HG03066 (cell line): ENCODE measurements around the gene PNN.
"Not testable (repeated sequence)": the region's sequence is repeated elsewhere in the genome, so short reads cannot be mapped to it uniquely, and the experiment has no call there.

Source experiments
- ATAC-seq: cut with Tn5 transposase; IDR thresholded peaks from one replicate; pipeline ENCODE4 v1.9.1; 2021; ENCODE audit warnings: low read depth; ENCODE audit not compliant: unreplicated experiment

PNN gene

DNA sequence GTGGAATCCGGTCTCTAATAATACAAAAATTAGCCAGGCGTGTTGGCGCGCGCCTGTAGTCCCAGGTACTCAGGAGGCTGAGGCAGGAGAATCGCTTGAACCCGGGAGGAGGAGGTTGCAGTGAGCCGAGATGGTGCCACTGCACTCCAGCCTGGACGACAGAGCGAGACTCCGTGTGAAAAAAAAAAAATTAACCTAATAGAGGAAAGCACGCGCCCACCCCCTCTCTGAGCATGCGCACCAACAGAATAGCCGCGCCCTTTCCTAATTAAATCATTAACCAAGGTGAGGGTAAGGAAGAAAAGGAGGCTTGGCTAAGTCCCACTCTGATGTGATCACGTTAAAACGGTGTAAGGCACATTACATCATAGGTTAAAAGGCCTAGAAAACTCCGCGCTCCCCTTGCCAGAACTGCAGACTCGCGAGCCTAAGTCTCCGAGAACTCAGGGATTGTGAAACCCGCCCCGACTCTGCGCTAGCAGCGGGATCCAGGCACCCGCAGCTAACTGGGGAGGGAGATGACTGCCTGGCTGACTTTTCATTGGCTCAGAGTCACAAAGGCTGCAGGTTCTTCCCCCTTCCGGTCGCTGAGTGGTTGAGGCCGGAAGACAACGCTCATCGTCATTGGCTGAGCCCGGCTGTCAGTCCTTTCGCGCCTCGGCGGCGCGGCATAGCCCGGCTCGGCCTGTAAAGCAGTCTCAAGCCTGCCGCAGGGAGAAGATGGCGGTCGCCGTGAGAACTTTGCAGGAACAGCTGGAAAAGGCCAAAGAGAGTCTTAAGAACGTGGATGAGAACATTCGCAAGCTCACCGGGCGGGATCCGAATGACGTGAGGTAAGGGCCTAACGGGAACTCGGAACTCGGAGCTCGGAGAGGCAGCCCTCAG is at the start of gene PNN:
PNN (plus strand) TSS at position 695 of the 885 bp plus-strand sequence; CDS start at position 721, 26 bp downstream.
- ATAC-seq, result peak; percentile 90

GRCh38 chr14:39137835-39138234 is 37.2 kb upstream of the PNN start:
- not testable (repeated sequence) for ATAC-seq

DNA sequence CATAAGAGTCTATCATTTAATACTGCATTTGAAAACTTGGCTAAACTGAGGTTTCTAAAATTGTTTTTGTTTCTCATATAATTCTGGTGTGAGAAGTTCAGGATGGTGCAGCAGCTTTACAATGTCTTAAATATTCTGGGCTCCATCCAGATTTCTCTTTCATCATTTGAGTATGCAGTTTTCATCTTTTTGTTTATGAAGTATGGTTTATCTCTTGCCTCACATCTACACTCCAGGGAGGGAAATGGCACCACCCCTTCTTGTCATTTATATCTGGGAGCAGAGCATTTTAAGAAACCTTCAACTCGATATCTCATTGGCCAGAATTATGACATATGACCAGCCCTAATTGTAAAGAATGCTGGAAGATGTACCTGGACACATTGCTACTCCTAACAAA is 36.6 kb upstream of the PNN start:
- no peak for ATAC-seq

GRCh38 chr14:39140170-39140569 is 34.9 kb upstream of the PNN start:
- no peak for ATAC-seq

DNA sequence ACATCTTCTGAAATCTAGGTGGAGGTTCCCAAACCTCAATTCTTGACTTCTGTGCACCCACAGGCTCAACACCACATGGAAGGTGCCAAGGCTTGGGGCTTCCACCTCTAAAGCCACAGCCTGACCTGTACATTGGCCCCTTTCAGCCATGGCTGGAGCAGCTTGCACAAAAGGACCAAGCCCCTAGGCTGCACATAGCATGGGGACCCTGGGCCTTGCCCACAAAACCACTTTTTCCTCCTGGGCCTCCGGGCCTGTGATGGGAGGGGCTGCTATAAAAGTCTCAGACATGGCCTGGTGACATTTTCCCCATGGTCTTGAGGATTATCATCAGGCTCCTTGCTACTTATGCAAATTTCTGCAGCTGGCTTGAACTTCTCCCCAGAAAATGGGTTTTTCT is 33.4 kb upstream of the PNN start:
- ATAC-seq, result not testable (repeated sequence)

DNA sequence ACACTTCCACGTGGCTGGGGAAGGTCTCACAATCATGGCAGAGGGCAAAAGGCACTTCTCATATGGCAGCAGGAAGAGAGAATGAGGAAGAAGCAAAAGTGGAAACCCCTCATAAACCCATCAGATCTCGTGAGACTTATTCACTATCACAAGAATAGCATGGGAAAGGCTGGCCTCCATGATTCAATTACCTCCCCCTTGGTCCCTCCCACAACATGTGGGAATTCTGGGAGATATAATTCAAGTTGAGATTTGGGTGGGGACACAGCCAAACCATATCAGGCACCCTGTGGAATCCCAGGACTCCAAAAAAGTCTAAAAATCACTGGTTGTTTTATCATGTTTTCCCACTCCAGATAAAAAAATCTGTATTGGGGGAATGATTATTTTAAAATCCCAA is 31.8 kb upstream of the PNN start:
- ATAC-seq, result not testable (repeated sequence)

- no peak for ATAC-seq
Measured at GRCh38 chr14:39145266-39145966, 29.6 kb upstream of the PNN start.

- no peak for ATAC-seq
Measured at GRCh38 chr14:39154594-39155189, 20.4 kb upstream of the PNN start.

DNA sequence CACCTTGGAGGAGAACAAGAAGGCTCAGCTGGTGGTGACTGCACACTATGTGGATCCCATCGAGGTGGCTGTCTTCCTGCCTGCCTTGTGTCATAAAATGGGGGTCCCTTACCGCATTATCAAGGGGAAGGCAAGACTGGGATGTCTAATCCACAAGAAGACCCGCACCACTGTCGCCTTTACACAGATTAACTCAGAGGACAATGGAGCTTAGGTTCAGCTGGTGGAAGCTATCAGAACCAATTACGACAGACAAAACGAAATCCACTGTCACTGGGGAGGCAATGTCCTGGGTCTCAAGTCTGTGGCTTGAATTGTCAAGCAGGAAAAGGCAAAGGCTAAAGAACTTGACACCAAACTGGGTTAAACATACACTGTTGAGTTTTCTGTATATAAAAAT is 17.6 kb upstream of the PNN start:
- ATAC-seq, result no peak

- ATAC-seq, result no peak
Measured at GRCh38 chr14:39158222-39158858, 16.7 kb upstream of the PNN start.

DNA sequence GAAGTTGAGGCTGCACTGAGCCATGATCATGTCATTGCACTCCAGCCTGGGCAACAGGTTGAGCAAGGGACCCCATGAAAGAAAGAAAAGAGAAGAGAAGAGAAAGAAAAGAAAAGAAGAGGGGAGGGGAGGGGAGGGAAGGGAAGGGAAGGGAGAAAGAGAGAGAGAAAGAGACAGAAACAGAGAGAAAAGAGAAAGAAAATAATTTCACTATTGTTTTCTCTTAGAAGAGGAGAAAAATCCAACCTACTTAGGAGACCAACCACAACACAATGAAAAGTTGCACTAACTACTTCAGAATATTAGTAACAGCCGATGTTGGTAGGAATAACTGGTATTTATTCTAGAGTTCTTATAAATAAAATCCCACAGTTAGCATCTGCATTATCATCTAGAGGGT is 14.6 kb upstream of the PNN start:
- no peak for ATAC-seq

- not testable (repeated sequence) for ATAC-seq
Measured at GRCh38 chr14:39167797-39168320, 7.2 kb upstream of the PNN start.

GRCh38 chr14:39168591-39168990 is 6.5 kb upstream of the PNN start:
- ATAC-seq, result no peak

DNA sequence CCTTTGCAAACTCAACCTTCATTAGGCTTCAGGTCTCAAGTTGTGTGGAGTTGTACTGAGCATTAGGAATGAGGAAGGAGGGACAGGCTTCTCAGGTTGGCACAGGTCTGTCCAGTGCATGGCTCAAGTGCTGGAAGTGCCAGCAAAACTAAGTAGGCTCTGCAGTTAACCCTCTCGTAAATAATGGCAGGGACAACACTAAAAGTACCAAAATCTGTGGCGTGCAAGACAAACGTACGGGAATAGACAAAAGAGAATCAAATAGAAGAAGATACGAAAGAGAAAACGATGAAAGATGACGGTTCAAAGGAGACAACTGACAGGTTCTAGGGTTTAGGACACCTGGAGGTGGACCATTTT is 5.5 kb upstream of the PNN start:
- peak; percentile 3 for ATAC-seq

DNA sequence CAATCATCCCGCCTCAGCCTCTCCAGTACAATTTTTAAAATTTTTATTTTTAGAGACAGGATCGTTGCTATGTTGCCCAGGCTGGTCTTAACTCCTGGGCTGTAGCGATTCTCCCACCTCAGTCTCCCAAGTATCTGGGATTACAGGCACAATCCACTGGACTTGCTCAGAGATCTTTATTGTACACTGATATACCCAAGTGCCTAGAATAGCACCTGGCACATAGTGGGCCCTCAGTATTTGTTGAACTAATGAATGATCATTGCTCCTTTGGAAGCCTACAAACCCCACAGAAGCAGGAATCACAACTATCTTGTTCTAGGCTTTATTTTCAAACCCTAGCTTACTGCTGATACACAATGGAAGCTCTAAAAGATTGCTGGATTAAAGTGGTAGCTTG is 1.9 kb upstream of the PNN start:
- no peak for ATAC-seq

DNA sequence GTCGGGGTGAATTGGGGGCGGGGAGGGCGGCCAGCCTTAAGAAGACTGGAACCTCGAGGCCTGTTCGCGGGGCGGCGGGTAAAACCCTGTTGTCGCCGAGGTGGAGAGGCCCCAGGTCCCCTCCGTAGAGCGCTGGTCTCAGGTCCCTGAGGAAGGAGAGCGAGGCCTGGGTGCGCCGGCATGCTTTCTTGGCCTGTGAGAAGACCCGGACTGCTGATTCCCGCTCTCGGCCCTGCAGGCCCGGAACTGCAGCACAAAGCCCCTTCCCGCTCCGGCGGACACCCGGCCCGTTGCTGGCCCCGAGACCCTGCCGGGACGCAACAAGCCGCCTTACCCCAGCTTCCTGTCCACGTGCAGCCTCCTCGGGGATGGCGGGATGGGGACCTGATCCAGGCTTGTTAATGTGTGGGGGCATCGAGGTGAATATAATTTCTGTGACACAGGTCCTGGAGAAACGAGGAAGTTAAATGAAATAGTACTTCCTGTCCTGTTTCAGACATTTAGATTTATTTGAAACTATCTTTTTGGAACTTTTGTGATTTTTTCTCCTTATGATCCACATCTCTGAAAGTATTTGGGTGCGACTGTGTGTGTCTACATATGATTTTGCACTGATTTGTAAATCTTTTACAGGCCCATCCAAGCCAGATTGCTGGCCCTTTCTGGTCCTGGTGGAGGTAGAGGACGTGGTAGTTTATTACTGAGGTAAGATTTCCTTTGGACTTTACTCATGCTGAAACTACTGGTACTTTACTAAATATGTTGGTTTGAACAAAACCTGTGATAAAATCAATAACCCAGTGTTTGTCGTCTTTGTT is 600 bp downstream of the PNN start:
- peak; percentile 4 for ATAC-seq

DNA sequence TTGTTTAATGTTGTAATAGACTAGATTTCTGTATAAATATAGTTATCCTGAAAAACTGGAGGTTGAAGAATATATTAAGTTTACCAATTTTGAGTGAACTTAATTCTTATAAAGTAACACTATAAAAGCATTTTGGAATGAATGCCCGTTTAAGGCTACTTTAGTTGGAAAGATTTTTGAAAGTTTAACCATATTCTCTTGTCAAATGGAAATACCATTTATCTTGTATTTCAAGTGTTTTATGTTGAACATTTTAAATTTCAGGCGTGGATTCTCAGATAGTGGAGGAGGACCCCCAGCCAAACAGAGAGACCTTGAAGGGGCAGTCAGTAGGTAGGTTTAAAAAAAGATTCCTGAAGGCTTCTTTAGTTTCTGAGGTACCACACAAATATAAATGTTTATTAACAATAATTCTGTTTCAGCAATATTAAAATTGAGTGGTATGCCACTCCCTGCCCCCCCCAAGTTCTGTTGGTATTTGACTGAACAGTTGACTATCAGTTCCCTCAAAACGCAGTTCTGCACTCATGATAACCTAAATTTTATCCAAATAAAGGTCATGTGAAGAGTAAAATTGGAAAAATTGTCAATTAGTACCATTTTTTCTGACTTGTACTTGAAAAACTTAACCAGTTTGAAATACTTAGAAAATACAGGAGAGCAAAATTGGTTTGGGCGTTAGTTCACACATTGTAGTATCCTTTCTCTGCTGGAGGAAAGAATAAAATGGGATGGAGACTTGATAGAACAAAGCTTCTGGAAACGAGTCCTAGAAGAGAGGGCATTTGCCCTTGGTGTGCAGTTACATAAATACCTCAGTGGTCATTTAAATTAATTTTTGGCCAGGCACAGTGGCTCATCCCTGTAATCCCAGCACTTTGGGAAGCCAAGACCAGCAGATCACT is 1.5 kb downstream of the PNN start:
- ATAC-seq, result no peak

- ATAC-seq, result no peak
Measured at GRCh38 chr14:39177168-39177545, 2.1 kb downstream of the PNN start.

- ATAC-seq, result no peak
Measured at GRCh38 chr14:39179042-39179441, 4.0 kb downstream of the PNN start.
